SIG-M5 treated with dmso at 0.1 percent for 504 hours (cell line): ENCODE measurements around the gene TBCD.
"Not testable (repeated sequence)": the region's sequence is repeated elsewhere in the genome, so short reads cannot be mapped to it uniquely, and the experiment has no call there.

Experiments
- DNase-seq: peaks from one replicate; lab custom pipeline; 2025; ENCODE audit not compliant: unreplicated experiment; lab: John Stamatoyannopoulos, UW

TBCD gene

GRCh38 chr17:82729479-82730260, 22.2 kb upstream of the TBCD start:
- no peak for DNase-seq

- DNase-seq, result no peak
Observed at GRCh38 chr17:82732118-82732743, 19.6 kb upstream of the TBCD start.

- DNase-seq, result no peak
Observed at GRCh38 chr17:82734987-82735866, 16.6 kb upstream of the TBCD start, which contains the start of gene FN3K. TSS of gene FN3K (plus strand) at chr17:82735615. CDS start at chr17:82735637, 22 bp downstream.

- DNase-seq, result no peak
Observed at GRCh38 chr17:82736511-82737185, 15.2 kb upstream of the TBCD start.

GRCh38 chr17:82737967-82738877, 13.6 kb upstream of the TBCD start:
- DNase-seq, result no peak

GRCh38 chr17:82740906-82741759, 10.7 kb upstream of the TBCD start:
- no peak for DNase-seq

- no peak for DNase-seq
Observed at GRCh38 chr17:82743344-82744219, 8.3 kb upstream of the TBCD start.

- not testable (repeated sequence) for DNase-seq
Observed at GRCh38 chr17:82744736-82745135, 7.1 kb upstream of the TBCD start.

GRCh38 chr17:82745524-82745923, 6.3 kb upstream of the TBCD start:
- no peak for DNase-seq

GRCh38 chr17:82748756-82749155, 3.1 kb upstream of the TBCD start:
- no peak for DNase-seq

- no peak for DNase-seq
Observed at GRCh38 chr17:82750241-82750908, 1.5 kb upstream of the TBCD start.

GRCh38 chr17:82751171-82751570, 694 bp upstream of the TBCD start:
- peak; percentile 77 for DNase-seq

- no peak for DNase-seq
Observed at GRCh38 chr17:82752371-82753200, 721 bp downstream of the TBCD start.

- DNase-seq, result no peak
Observed at GRCh38 chr17:82753201-82753464, 1.3 kb downstream of the TBCD start.

GRCh38 chr17:82754297-82755208, 2.7 kb downstream of the TBCD start:
- DNase-seq, result no peak

- no peak for DNase-seq
Observed at GRCh38 chr17:82756166-82756565, 4.3 kb downstream of the TBCD start.
